ENCODE measurements around the gene APOA5.
"Not testable (repeated sequence)": the region's sequence is repeated elsewhere in the genome, so short reads cannot be mapped to it uniquely, and the experiment has no call there.

The APOA5 gene

DNA sequence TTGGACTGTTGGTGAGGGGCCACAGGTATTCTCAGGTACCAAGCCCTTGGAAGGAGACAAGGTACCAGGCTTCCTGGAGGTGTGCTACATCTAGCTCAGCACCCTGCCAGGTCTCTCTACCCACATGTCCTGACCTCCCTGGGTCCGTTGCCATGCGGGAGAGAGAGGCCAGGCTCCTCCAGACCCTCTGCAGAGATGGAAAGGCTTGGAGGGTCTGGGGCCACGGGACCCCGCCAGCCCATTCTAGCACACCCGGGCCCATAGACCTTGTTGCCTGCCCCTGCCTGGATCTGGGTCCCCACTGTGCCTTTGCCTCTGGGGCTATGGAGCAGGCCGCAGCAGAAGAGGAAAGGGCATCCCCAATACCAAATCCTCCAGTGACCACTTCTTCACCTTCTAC, 35.8 kb upstream of the APOA5 start:
- DNase-seq (ENCODE audit: low spot score): no peak

DNA sequence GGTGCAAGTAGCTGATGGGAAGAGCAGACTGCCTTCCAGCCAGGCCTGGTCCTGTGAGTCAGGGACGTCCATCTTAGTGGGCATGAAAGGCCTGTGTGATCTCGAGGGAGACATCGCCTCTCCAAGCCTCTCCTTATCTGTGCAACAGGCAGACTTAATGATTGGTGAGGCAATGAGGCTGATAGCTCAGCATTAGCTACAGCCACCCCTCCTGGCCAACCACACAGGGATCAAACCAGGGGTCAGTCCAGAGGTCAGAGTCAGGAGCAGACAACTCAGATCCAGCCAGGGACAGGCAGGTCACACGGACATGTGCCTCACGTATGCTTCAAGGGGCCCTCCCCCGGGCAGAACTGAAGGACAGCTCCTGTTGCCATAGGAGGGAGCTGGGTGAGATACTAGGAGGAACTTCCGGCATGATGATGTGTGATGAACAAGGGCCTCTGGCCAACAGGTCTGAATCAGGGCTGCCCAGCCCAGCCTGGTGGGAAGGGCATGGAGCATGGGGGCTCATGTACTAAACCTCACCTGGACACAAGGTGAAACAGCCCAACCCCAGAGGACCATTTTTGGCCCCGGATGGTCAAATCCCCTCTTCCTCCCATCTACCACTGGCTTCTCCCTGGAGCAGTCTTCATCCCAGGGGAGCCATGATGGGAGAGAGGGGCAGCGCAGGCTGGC, 35.2 kb upstream of the APOA5 start:
- no peak for DNase-seq (ENCODE audit: low spot score)

DNA sequence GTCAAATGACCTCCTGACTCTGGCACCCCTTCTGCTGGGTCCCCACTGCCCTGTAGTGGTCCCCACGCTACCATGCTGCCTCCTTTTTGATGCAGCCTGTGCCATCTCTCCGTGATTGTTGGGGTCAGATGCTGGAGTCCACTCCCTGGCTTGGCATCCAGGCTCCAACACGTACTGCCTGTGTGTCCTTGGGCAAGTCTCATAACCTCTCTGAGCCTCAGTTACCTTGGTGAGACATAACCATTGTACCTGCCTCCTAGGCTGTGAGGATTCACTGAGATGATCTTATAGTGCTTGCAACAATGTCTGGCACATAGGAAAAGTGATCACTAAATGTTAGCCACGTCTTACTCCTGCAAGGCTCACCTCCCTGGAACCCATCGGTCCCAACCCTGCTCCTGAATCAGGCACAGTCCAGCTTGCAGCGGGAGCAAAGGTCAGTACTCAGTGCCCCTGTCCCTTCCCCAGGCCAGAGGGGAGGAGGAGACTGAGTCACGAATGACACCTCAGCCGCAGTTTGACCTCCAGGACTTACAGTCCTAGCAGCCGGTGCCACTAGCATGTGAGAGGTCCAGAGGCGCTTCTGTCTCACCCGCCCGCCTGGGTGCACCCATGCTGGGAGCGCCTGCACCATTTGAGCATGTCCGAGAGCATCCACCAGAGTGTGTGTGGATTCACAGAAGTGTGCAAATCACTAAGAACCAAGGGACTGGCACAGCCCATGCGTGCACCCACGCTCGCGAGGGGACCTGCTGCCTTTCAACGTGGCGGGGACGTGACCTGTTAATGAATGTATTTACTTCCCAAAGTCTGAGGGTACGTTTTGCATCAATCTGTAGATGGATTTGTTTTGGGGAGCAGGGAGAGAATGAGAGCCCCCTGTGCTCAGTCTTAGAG, 34.4 kb upstream of the APOA5 start:
- DNase-seq (ENCODE audit: low spot score): no peak

DNA sequence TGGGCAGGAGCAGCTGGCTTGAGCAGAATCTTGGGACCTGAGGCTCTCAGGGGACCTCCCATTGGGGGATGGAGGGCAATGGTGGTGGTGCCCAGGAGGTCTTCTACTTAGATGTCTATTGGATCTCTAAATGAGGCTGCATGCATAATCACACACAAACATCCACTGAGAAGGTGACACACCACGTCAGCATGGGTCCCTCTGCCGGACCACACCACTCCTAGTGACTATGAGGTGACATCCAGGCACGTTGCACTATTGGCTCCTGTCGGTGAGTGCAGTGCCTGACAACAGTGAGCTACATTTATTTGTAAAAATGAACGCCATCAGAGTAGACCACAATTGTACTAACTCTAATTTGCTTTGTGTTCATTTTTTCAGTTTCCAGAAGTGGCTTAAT, 33.8 kb upstream of the APOA5 start:
- DNase-seq (ENCODE audit: low spot score): no peak

DNA sequence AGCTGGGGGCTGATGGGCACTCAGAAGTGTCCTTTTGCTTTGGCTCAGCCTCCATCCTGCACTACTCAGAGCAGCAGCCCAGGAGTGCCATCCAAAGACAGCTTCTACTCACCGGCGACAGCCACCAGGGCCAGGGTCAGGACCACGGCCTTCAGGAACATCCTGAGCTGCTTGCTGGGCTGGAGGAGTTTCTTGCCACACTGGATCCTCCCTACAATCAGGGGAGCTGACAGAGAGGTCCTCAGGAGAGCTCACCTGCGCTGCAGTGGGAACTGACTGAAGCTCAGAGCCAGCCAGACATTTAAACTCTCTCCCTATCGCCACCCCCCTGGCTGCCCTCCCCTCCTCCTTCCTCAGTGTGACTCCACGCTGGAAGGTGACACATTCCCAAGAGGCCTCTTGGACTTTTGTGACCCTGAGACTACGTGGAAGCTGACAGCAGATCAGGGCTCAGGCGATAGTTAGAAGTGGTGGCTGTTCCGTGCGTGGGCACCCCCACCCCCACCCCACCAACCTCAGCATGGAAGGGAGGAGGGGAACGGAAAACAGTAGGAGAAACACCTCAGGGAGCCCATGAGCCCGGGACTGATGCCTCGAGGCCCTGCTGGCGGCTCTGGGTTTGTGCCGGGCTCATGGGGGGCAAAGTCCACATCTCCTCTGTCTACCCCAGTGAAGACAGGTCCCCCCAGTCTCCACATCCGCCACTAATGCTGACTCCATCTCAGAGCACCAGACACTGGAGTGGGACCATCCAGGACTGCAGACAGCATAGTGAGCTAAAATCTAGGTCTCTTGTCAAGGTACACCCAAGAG, 31.6 kb upstream of the APOA5 start, which contains the start of gene APOA4:
TSS of gene APOA4 (minus strand) at position 274 of the 813 bp plus-strand sequence. CDS start at position 161, 113 bp downstream.
- DNase-seq (ENCODE audit: low spot score): no peak

DNA sequence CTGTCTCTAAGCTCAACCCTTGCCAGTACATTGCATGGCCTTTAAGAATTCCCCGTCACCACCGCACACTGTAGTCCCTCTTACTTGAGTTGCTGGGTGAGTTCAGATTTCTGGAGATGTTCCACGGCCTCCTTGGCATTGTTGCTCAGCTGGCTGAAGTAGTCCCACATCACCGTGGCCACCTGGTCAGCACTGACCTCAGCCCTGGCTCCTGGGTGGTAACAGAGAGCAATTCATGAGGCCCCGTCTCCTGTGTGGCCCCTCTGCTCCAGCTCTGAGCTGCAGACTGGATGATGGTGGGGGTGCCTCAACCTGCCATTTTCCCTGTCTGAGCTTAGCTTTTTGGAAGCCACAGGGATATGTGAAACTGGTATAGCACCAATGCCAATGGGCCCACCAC, 30.9 kb upstream of the APOA5 start:
- no peak for DNase-seq (ENCODE audit: low spot score)

DNA sequence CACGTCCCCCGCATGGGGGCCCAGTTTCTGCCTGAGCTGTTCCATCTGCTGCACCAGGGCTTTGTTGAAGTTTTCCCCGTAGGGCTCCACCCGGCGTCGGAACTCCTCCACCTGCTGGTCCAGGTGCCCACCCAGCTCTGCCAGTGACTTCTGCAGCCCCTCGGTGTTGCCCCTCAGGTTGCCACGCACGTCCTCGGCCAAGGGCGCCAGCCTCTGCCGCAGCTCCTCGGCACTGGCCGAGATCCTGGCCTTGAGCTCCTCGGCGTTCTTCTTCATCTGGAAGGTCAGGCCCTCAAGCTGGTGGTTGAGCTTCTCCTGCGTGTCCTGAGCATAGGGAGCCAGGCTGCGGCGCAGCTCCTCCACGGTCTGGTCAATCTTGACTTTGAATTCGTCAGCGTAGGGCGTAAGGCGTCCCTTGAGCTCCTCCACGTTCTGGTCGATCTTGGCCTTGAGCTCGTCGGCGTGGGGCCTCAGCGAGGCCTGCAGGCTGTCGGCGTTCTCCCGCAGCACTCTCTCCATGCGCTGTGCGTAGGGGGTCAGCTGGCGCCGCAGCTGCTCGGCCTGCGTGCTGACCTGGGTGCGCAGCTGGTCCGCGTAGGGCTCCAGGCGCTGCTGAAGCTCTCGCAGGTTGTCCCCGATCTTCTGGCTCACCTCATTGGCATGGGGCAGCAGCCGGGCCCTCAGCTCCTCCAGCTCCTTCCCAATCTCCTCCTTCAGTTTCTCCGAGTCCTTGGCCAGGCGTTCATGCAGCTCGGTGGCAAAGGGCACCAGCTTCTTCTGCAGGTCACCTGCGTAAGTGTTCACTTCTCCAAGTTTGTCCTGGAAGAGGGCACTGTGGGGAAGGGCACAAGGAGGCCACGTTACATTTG, 29.6 kb upstream of the APOA5 start:
- DNase-seq (ENCODE audit: low spot score): no peak

DNA sequence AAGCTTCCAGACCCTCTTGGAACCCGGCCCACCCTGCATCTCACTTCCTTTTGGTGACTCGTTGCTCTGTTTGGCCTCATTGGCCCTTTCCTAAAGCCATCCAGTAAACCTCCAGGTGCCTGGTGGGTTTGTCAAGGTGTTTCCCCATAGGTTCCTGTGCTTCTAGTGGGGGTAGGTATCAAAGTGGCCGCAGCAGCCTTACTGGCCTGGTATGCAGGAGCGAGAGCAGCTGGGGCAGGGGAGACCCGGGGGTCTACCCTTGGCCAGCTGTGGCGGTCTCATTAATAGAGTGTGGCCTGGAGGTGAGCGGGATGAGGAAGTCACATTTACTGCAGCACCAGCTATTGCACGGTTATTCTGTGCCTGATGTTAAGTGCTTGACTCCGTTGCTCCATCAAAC, 27.4 kb upstream of the APOA5 start:
- DNase-seq (ENCODE audit: low spot score): no peak

DNA sequence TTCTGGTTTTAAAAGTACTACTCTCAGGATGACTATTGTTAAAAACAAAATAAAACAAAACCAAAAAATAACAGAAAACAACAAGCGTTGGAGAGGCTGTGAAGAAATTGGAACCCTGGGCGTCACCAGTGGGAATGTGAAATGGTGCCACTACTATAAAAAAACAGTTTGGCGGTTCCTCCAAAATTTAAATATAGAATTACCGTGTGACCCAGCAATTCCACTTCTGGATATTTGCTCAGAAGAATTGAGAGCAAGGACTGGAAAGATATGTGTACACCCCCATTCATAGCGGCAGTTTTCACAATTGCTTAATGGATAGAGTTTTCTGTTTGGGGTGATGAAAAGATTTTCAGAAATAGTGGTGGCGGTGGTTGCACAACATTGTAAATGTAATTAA, 22.8 kb upstream of the APOA5 start:
- no peak for DNase-seq (ENCODE audit: low spot score)

DNA sequence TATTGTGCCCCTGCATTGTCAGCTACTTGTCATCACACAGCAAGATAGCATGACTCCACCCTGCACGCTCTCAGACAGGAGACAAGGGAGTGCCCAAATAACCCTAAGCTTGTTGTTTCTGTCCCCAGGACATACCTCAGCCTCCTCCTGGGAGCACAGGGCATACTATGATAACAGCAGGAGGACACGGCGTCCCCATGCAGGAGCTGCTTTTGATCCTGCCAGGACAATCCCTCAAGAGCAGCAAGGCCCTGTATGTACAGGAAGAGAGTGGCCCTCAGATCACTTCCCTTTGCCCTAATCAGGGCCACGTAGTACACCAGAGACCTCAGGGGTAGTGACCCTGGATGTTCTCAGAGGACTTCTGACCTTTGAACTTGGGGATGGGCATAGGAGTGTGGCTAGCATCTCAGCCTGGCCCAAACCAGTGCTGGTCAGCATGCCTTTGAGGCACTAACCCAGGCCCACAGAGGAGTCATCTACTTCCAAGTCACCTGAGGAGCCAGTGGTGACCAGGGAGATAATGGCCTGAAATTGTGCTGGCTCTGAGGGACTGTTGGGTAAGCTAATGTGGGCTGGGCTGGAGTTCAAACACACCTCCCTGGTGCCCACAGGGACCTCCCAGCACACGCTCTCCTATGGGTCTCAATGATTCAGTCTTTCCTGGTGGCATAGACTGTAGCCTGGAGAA, 22.2 kb upstream of the APOA5 start:
- DNase-seq (ENCODE audit: low spot score): no peak

DNA sequence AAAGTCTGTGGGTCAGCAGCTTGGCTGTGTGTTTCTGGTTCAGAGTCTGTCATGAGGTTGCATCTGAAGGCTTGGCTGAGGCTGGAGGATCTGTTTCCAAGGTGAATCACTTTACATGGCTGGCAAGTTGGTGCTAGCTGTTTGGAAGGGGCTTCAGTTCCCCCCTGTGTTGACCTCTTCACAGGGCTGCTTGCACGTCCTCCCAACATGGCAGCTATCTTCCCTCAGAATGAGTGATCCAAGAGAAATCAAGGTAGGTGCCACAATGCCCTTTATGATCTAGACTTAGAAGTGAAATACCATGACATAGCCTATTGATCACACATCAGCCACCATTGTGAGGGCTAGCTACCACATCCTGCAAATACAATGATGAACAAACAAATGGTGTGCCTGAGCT, 21.5 kb upstream of the APOA5 start:
- no peak for DNase-seq (ENCODE audit: low spot score)

DNA sequence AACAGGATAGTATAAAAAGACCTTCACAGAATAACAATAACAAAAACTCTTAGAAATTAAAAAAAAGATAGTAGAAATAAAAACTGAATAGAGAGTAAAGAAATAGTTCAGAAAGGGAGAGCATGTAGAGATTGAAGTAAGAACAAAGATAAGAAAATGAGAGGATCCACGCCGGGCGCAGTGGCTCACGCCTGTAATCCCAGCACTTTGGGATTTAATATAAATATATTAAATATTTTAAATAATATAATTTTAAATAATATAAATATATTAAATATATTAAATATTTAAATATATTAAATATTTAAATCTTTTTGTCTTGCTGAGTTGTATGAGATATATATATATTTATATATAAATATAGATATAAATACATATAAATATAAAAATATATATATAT, 20.4 kb upstream of the APOA5 start:
- DNase-seq (ENCODE audit: low spot score): no peak

DNA sequence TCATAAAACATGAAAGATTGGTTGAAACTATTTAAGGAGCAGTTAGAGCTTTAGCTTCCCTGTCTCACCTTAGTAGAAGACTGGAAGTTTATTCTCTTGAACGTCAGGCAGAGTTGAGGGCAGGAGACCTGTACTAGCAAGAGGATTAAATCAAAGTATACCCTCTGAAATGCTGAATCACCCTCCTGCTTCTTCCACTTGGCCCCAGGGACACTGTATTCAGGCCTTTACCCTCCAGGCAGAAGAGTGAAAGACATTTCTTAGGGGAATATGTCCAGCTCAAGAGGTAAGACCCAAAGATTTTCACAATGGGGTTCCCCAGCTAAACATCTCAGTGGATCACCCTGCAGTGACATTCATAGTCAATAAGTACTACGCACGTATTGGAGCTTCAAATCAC, 19.5 kb upstream of the APOA5 start:
- DNase-seq (ENCODE audit: low spot score): no peak

DNA sequence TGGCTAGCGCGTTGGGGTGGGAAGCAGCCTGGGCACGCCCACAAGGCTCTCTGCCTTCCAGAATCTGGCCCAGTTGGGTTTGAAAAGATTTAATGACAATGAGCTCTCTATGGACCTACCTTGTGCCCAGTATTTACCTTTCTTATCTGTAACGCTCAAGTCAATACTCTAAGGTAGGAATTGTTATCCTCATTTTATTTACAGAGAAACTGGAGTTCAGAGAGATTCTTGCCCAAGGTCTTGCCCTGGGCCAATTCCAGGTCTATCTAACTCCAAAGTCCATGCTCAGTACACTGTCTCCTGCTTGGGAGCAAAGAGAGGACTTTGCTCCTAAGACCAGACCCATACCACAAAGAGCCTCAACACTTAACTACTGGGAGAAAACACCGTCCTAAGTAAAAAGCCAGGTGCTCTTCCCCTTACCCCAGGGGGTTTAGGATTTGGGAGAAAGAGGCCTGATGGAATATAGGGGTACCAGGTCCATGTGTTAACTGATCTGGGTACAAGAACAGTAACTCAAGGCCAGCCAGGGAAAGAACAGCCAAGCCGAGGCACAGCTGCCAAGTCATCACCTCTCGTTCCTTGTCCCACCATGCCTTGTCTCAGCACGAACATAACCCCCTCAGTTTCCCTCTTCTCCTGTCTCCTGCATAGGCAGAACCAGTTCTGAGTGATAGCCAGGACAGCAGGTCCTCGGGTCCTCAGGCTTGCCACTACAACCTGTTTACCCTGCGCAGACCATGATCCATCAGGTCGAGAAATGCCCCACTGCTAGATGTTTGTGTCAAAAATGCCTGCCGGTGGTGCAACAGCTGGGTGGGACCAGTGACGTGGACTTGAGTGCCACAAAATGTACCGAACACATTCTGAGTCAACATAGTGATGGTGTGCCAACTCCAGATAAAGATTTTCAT, 16.8 kb upstream of the APOA5 start:
- DNase-seq (ENCODE audit: low spot score): no peak

DNA sequence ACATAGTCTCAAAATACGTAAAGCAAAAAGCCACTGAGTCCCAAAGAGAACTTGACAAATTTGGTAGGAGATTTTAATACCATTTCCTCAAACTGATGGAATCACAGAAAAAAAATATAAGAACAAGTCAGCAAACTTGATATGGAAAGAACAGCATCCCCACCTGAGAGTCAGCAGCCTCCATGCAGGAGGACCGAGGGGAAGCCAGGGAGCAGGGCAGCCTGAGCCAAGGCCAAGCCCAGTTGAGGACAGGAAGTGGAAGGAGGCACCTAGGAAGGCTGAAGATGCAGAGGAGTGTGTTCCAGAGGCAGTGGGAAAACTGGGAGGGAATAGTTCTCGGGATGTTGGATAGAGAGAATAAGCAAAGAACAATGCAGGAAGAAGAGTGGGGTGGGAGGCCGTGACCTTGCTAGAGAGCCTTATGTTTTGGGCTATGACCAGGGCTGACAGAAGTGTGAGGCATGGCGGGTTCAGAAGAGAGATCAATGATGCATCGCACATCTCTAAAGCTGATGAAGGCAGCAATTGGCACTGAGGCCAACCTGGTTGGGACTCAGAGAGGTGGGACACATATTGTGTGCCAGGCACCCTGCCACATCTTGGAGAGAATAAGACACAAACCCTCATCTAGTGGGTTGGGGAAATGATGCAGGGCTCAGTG, 16.1 kb upstream of the APOA5 start:
- no peak for DNase-seq (ENCODE audit: low spot score)

DNA sequence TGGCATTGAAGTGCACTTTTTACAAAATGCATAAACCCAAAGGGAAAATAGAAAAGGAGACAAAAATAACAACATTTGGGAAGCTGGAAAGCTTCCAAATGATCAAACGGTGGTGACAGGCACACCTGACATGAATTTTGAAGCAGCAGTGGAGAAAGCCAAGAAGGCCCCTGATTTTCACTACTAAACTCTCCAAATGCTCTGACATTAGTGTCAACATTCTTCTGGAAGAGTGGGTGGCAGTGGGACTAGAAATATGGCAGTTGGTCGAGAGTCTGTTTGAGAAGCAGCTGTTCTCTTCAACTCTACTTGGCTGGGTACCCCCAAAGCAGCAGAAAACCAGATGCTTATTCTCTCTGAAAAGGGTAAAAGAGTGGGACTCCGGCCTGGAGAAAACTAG, 12.3 kb upstream of the APOA5 start:
- DNase-seq (ENCODE audit: low spot score): no peak

DNA sequence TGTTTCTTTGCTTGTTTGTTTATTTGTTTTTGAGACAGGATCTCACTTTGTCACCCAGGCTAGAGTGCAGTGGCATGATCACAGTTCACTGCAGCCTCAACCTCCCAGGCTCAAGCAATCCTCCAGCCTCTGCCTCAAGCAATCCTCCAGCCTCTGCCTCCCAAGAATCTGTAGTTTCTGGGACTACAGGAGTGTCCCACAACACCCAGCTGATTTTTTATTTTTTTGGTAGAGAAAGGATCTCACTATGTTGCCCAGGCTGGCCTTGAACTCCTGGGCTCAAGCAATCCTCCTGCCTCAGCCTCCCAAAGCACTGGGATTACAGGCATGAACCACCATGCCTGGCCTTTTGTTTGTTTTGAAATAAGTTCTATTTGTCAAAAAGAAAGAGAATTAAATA, 10.0 kb upstream of the APOA5 start:
- DNase-seq (ENCODE audit: low spot score): not testable (repeated sequence)

DNA sequence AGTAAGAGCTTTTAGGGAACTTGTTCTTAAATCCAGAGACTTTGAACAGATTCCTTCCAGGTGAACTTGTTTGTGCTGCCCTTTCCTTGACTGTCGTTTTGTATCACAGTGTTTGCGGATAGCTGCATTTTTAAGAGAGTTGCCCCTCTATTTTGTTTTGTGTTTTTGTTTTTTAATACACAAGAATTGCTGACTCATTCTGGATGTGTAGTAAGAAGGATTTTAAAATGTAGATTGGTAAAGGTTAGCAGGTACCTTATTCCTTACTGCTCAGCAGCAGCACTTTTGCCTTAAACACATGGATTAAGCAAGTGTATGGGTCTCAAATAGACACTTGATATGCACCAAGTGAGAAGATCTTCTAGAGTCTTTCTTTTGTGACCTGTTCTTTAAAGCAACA, 8.9 kb upstream of the APOA5 start:
- DNase-seq (ENCODE audit: low spot score): no peak

DNA sequence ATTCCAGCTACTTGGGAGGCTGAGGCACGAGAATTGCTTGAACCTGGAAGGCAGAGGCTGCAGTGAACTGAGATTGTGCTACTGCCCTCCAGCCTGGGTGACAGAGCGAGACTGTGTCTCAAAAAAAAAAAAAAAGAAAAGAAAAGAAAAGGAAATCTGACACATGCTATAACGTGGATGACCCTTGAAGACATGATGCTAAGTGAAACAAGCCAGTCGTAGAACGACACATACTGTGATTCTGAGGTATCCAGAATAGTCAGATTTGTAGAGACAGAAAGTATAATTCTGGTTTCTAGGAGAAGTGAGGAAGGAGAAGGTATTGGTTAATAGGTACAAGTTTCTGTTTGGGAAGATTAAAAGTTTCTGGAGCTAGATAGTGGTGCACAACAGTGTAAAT, 6.7 kb upstream of the APOA5 start:
- no peak for DNase-seq (ENCODE audit: low spot score)

All from left forelimb (tissue), 1 donor.